Measurements from ENCODE around the gene TRIM38. TPM values are rescaled to one million over a fixed set of nuclear protein-coding genes. Genes with fewer than 3 reads are reported as not detected.

TRIM38 gene
- total RNA-seq, 4 donors from 2014 or later, result 7.7 to 9.0 (median 8.5) TPM

GRCh38 chr6:26024651-26025046 is 62.0 kb downstream of the TRIM38 start:
- Histone ChIP-seq H3K9me3 (no peaks in the 10 kb centered on the region), H3K27me3 (no peaks in the 10 kb centered on the region), H3K4me3 (no peak overlapping the region), H3K4me1 (peaks cover 0 to 50% (median 11%) of the 10 kb centered on the region in 3 donors), H3K36me3 (no peaks in the 10 kb centered on the region), H3K27ac (peak overlapping the region in 3 of 4 donors; percentile 95 to 97 (median 97))
- TF ChIP-seq POLR2A (IDR thresholded peaks at IDR 0.05), result no peak
- no peak for TF ChIP-seq CTCF (IDR thresholded peaks at IDR 0.05)
- no peak for DNase-seq
- intact Hi-C loops (cut with DNase I), result no loop called here
- WGBS, 2 donors, result 98% methylated on average over 3 of the region's 3 CpGs

- no peak for DNase-seq
- 73 to 80% methylated on average over 12 to 17 of the region's 17 CpGs for WGBS, 2 donors
- Histone ChIP-seq H3K27me3 (no peaks in the 10 kb centered on the region), H3K4me3 (peak overlapping the region in 1 of 4 donors; percentile 75), H3K36me3 (no peaks in the 10 kb centered on the region), H3K4me1 (peaks cover 0 to 45% (median 9%) of the 10 kb centered on the region in 3 donors), H3K9me3 (no peaks in the 10 kb centered on the region), H3K27ac (peak overlapping the region; percentile 91 to 97 (median 96))
- intact Hi-C loops (cut with DNase I), result no loop called here
- no peak for TF ChIP-seq CTCF (IDR thresholded peaks at IDR 0.05)
- no peak for TF ChIP-seq POLR2A (IDR thresholded peaks at IDR 0.05)
These were observed 62.7 kb downstream of the TRIM38 start for GRCh38 chr6:26025047-26025893.

GRCh38 chr6:26025894-26026832 is 63.6 kb downstream of the TRIM38 start:
- Histone ChIP-seq H3K9me3 (no peaks in the 10 kb centered on the region), H3K4me1 (peaks cover 0 to 41% (median 9%) of the 10 kb centered on the region in 3 donors), H3K36me3 (no peaks in the 10 kb centered on the region), H3K4me3 (peak overlapping the region; percentile 39 to 75 (median 62)), H3K27me3 (no peaks in the 10 kb centered on the region), H3K27ac (peak overlapping the region; percentile 91 to 97 (median 96))
- WGBS, 2 donors, result 0 to 1% methylated on average over 18 to 20 of the region's 23 CpGs
- intact Hi-C loops (cut with DNase I), result no loop called here
- TF ChIP-seq CTCF (IDR thresholded peaks at IDR 0.05) (peak; percentile 76 to 95 (median 91)), POLR2A (IDR thresholded peaks at IDR 0.05) (peak in 3 of 4 donors; percentile 10 to 43 (median 37))
- DNase-seq, result peak; percentile 73

GRCh38 chr6:26026833-26027490 is 64.4 kb downstream of the TRIM38 start:
- TF ChIP-seq POLR2A (IDR thresholded peaks at IDR 0.05) (peak in 3 of 4 donors; percentile 80 to 98 (median 98)), CTCF (IDR thresholded peaks at IDR 0.05) (no peak)
- Histone ChIP-seq H3K9me3 (no peaks in the 10 kb centered on the region), H3K36me3 (no peaks in the 10 kb centered on the region), H3K4me1 (peaks cover 0 to 41% (median 13%) of the 10 kb centered on the region in 3 donors), H3K4me3 (peak overlapping the region; percentile 39 to 75 (median 62)), H3K27me3 (no peaks in the 10 kb centered on the region), H3K27ac (peak overlapping the region; percentile 91 to 97 (median 96))
- 0% methylated on average over 33 to 40 of the region's 44 CpGs for WGBS, 2 donors
- DNase-seq, result peak; percentile 71
- intact Hi-C loops (cut with DNase I), result no loop called here

Data from esophagus squamous epithelium (tissue), 5 donors.